HG03520 (cell line): ENCODE results near the gene CHST6.
"Not testable (repeated sequence)": the region's sequence is repeated elsewhere in the genome, so short reads cannot be mapped to it uniquely, and the experiment has no call there.

Source experiments
- ATAC-seq: cut with Tn5 transposase; IDR thresholded peaks from one replicate; pipeline ENCODE4 v1.9.1; 2021; ENCODE audit warnings: mild to moderate bottlenecking, moderate library complexity; ENCODE audit not compliant: unreplicated experiment

Gene CHST6

GRCh38 chr16:75452464-75453190 is 42.6 kb downstream of the CHST6 start:
- ATAC-seq: no peak

- ATAC-seq: no peak
Measured at GRCh38 chr16:75446416-75446815, 48.8 kb downstream of the CHST6 start.

GRCh38 chr16:75445298-75445697 is 49.9 kb downstream of the CHST6 start:
- ATAC-seq: no peak

GRCh38 chr16:75443298-75443697 is 51.9 kb downstream of the CHST6 start:
- no peak for ATAC-seq

GRCh38 chr16:75433732-75434413 is 61.4 kb downstream of the CHST6 start:
- peak; percentile 60 for ATAC-seq

GRCh38 chr16:75432828-75433731 is 62.2 kb downstream of the CHST6 start, which contains the start of gene CFDP1:
CFDP1 (minus strand) TSS chr16:75433503; CDS start chr16:75433352, 151 bp downstream.
- ATAC-seq: peak; percentile 86

GRCh38 chr16:75429621-75430403 is 65.4 kb downstream of the CHST6 start:
- no peak for ATAC-seq

- ATAC-seq: not testable (repeated sequence)
Measured at GRCh38 chr16:75426524-75426923, 68.7 kb downstream of the CHST6 start.

GRCh38 chr16:75424105-75424762 is 71.0 kb downstream of the CHST6 start:
- not testable (repeated sequence) for ATAC-seq

GRCh38 chr16:75423723-75424104 is 71.5 kb downstream of the CHST6 start:
- ATAC-seq: no peak
